ENCODE data around the gene PRR33.

GRCh38 chr11:1896468-1896867 is 4.8 kb upstream of the PRR33 start:
- TF ChIP-seq, protein P1, sequence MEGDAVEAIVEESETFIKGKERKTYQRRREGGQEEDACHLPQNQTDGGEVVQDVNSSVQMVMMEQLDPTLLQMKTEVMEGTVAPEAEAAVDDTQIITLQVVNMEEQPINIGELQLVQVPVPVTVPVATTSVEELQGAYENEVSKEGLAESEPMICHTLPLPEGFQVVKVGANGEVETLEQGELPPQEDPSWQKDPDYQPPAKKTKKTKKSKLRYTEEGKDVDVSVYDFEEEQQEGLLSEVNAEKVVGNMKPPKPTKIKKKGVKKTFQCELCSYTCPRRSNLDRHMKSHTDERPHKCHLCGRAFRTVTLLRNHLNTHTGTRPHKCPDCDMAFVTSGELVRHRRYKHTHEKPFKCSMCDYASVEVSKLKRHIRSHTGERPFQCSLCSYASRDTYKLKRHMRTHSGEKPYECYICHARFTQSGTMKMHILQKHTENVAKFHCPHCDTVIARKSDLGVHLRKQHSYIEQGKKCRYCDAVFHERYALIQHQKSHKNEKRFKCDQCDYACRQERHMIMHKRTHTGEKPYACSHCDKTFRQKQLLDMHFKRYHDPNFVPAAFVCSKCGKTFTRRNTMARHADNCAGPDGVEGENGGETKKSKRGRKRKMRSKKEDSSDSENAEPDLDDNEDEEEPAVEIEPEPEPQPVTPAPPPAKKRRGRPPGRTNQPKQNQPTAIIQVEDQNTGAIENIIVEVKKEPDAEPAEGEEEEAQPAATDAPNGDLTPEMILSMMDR (conservative IDR thresholded peaks at IDR 0.05; ENCODE audit: low read depth, low read length): no peak
- no peak for TF ChIP-seq EZH2 (IDR thresholded peaks at IDR 0.05; ENCODE audit: low read length, unreplicated experiment)
